B cell (primary cell): ENCODE results near the gene BTN2A1. TPM values are rescaled to one million over a fixed set of nuclear protein-coding genes. Genes with fewer than 3 reads are reported as not detected.

Experiments
- ATAC-seq: fragments of 200-7000 bp; cut with Tn5 transposase; one replicate; pipeline ENCODE4 v1.10.0; 2021; ENCODE audit warnings: low read depth, mild to moderate bottlenecking, moderate number of reproducible peaks, moderate library complexity
- CTCF ChIA-PET: fragments of 350-600 bp; sonication (Branson Sonifier 250); formaldehyde crosslinking; loops from one replicate; lab custom pipeline; 2021; ENCODE audit warnings: antibody characterized with exemption, inconsistent platforms; lab: Charles Lee
- POLR2A ChIA-PET: fragments of 350-600 bp; sonication (Branson Sonifier 250); formaldehyde crosslinking; loops from one replicate; lab custom pipeline; 2021; ENCODE audit warnings: antibody characterized with exemption; lab: Charles Lee
- DNase-seq: peaks from one replicate; pipeline ENCODE4 v3.0.0; 2013
- H2AFZ ChIP-seq: 2 replicates; pipeline ENCODE4 v1.6.1; 2012; ENCODE audit warnings: mild to moderate bottlenecking, low read depth, low read length; ENCODE audit not compliant: insufficient read depth, poor library complexity, severe bottlenecking
- H3K27ac ChIP-seq, 2 donors: 1 replicate in 1 of 2; 2 replicates in 1 of 2; pipeline ENCODE4 v1.5.1; 2012 to 2013; ENCODE audit warnings: low read length in 2 of 2, mild to moderate bottlenecking in 2 of 2, moderate library complexity in 1 of 2
- H3K27me3 ChIP-seq, 4 experiments: fragments of 200-600 bp in 1 of 4; sonication (generic) in 1 of 4; replicated peaks in 1 of 4; 1 replicate in 2 of 4; 2 replicates in 2 of 4; pipeline versions ENCODE4 v1.6.1 to v1.7.0; 2013 to 2016; ENCODE audit warnings: low read length in 3 of 4, mild to moderate bottlenecking in 2 of 4, mixed read lengths in 1 of 4, moderate library complexity in 1 of 4; ENCODE audit not compliant: insufficient read depth in 4 of 4, control insufficient read depth in 3 of 4; ENCODE audit errors: control extremely low read depth in 1 of 4
- H3K36me3 ChIP-seq, 2 experiments: replicated peaks in 1 of 2; 1 replicate in 1 of 2; 2 replicates in 1 of 2; pipeline versions ENCODE4 v1.6.1 to v1.7.1; 2013; ENCODE audit warnings: low read length in 1 of 2; ENCODE audit not compliant: insufficient read depth in 2 of 2, control insufficient read depth in 1 of 2; ENCODE audit errors: control extremely low read depth in 1 of 2, extremely low read depth in 1 of 2
- H3K4me1 ChIP-seq, 2 donors: fragments of 200-600 bp in 1 of 2; sonication (generic) in 1 of 2; 1 replicate in 1 of 2; 2 replicates in 1 of 2; pipeline versions ENCODE4 v1.5.1 to v1.6.1; 2013 to 2017; ENCODE audit warnings: low read length in 2 of 2; ENCODE audit not compliant: control insufficient read depth in 2 of 2, insufficient read depth in 2 of 2
- H3K4me2 ChIP-seq: replicated peaks from 2 replicates; pipeline ENCODE3; 2012; ENCODE audit warnings: mild to moderate bottlenecking, low read depth, low read length; ENCODE audit not compliant: poor library complexity, severe bottlenecking
- H3K4me3 ChIP-seq, 5 experiments: fragments of 200-600 bp in 1 of 5; sonication (generic) in 1 of 5; 1 replicate in 3 of 5; 2 replicates in 2 of 5; pipeline versions ENCODE4 v1.5.1 to v1.7.0; 2011 to 2016; ENCODE audit warnings: low read length in 4 of 5, mild to moderate bottlenecking in 4 of 5, low read depth in 2 of 5, control low read depth in 1 of 5, moderate library complexity in 1 of 5; ENCODE audit not compliant: insufficient read depth in 1 of 5; ENCODE audit errors: control extremely low read depth in 1 of 5, extremely low read depth in 1 of 5
- H3K79me2 ChIP-seq: fragments of 200-600 bp; sonication (generic); one replicate; pipeline ENCODE4 v1.6.0; 2016; ENCODE audit warnings: low read length; ENCODE audit not compliant: control insufficient read depth, insufficient read depth
- H3K9ac ChIP-seq: fragments of 200-600 bp; sonication (generic); 2 replicates; pipeline ENCODE4 v1.6.1; 2017; ENCODE audit warnings: mild to moderate bottlenecking, low read length, moderate library complexity
- H3K9me3 ChIP-seq, 3 donors: one replicate each; pipeline versions ENCODE4 v1.6.1 to v1.7.1; 2013; ENCODE audit warnings: low read length in 2 of 3; ENCODE audit not compliant: control insufficient read depth in 2 of 3, insufficient read depth in 1 of 3; ENCODE audit errors: control extremely low read depth in 1 of 3
- H4K20me1 ChIP-seq: 2 replicates; pipeline ENCODE4 v1.6.0; 2012; ENCODE audit warnings: mild to moderate bottlenecking, low read length; ENCODE audit not compliant: insufficient read depth, control insufficient read depth, poor library complexity, severe bottlenecking
- H3K27ac Mint-ChIP-seq: one replicate; pipeline ENCODE4 v1.8.0; 2021; ENCODE audit warnings: mixed read lengths
- H3K27me3 Mint-ChIP-seq: one replicate; pipeline ENCODE4 v1.8.0; 2021; ENCODE audit warnings: mixed read lengths
- H3K4me1 Mint-ChIP-seq: one replicate; pipeline ENCODE4 v1.8.0; 2021; ENCODE audit warnings: mixed read lengths
- H3K4me3 Mint-ChIP-seq: one replicate; pipeline ENCODE4 v1.8.0; 2021; ENCODE audit warnings: mixed read lengths
- H3K9me3 Mint-ChIP-seq: one replicate; pipeline ENCODE4 v1.8.0; 2022; ENCODE audit warnings: mixed read lengths; ENCODE audit not compliant: insufficient read depth
- EZH2 ChIP-seq: IDR thresholded peaks from 2 replicates; pipeline ENCODE4 v1.6.1; 2012; ENCODE audit warnings: borderline replicate concordance, low read depth, mild to moderate bottlenecking, moderate library complexity, low read length; ENCODE audit not compliant: insufficient read depth, poor library complexity, severe bottlenecking
- WGBS: methylation state at CpG from one replicate; pipeline ENCODE4 v1.1.5; 2013; ENCODE audit warnings: missing lambda C conversion rate; ENCODE audit not compliant: insufficient coverage; 5-methylcytosine and 5-hydroxymethylcytosine counted together
- intact Hi-C: fragments of 100-400 bp; cut with micrococcal nuclease; formaldehyde crosslinking; loops from one replicate; pipeline ENCODE4 v1.10.0; 2022
- polyA plus RNA-seq: library from polyadenylated mRNA; depleted of rRNA; stranded (reverse); fragments of >200 nt; gene quantifications from 2 replicates; pipeline ENCODE4 v1.2.3, GENCODE V29; 2012
- total RNA-seq, 2 donors: library from RNA; stranded (reverse); fragments of 120-200 nt in 1 of 2; gene quantifications; 1 replicate in 1 of 2; 2 replicates in 1 of 2; pipeline versions ENCODE4 v1.2.3 to v1.2.4, GENCODE V29; 2013 to 2022
- TF ChIP-seq, protein P1 (sequence below): fragments of 200-600 bp; IDR thresholded peaks from one replicate; pipeline ENCODE4 v1.8.0; 2022; ENCODE audit warnings: antibody characterized with exemption, mild to moderate bottlenecking

The BTN2A1 gene
- total and polyA plus RNA-seq, 2 donors (not counting 1 experiment from before 2014, with no cell fraction given): 55.1 to 69.6 TPM

DNA sequence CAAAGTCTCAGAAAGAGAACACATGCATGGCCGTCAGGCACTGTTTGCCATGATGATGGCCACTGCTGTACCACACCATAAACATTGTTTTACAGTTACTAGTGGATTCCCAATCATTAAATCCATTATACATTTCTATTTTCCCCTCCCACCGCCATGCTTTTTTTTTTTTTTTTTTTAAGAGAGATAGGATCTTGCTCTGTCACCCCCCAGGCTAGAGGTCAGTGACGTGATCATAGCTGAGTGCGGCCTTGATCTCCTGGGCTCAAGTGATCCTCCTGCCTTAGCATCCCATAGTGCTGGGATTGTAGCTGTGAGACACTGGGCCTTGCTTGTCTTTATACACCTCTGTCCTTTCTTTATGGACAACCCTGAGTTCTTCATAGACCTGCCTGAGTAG, 21.7 kb upstream of the BTN2A1 start:
- no peak for TF ChIP-seq EZH2
- TF ChIP-seq, protein P1, sequence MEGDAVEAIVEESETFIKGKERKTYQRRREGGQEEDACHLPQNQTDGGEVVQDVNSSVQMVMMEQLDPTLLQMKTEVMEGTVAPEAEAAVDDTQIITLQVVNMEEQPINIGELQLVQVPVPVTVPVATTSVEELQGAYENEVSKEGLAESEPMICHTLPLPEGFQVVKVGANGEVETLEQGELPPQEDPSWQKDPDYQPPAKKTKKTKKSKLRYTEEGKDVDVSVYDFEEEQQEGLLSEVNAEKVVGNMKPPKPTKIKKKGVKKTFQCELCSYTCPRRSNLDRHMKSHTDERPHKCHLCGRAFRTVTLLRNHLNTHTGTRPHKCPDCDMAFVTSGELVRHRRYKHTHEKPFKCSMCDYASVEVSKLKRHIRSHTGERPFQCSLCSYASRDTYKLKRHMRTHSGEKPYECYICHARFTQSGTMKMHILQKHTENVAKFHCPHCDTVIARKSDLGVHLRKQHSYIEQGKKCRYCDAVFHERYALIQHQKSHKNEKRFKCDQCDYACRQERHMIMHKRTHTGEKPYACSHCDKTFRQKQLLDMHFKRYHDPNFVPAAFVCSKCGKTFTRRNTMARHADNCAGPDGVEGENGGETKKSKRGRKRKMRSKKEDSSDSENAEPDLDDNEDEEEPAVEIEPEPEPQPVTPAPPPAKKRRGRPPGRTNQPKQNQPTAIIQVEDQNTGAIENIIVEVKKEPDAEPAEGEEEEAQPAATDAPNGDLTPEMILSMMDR: no peak
- Mint-ChIP-seq H3K27me3 (no peaks in the 10 kb centered on the region), H3K27ac (no peak overlapping the region), H3K9me3 (peaks cover 8% of the 10 kb centered on the region), H3K4me1 (peaks cover 14% of the 10 kb centered on the region), H3K4me3 (no peak overlapping the region)
- Histone ChIP-seq H3K9ac (no peak overlapping the region), H3K4me3 (no peak overlapping the region), H3K79me2 (peaks cover 8% of the 10 kb centered on the region), H3K36me3 (no peaks in the 10 kb centered on the region), H3K4me2 (no peak overlapping the region), H3K4me1 (peaks cover 8 to 10% of the 10 kb centered on the region in 2 donors), H3K9me3 (peaks cover 0 to 5% (median 4%) of the 10 kb centered on the region in 3 donors), H2AFZ (no peak overlapping the region), H3K27me3 (no peaks in the 10 kb centered on the region), H3K27ac (no peak overlapping the region), H4K20me1 (no peaks in the 10 kb centered on the region)
- intact Hi-C loops: no loop called here
- ATAC-seq: no peak
- ChIA-PET CTCF (interaction anchor here (0.9 to 1.2 kb wide), 2 partner anchors 10 to 16 kb away, joined by 3 to 4 read pairs; no protein-coding TSS in a partner anchor), POLR2A (no interaction called here)
- WGBS: 100% methylated on average over 3 of the region's 4 CpGs
- DNase-seq: no peak

DNA sequence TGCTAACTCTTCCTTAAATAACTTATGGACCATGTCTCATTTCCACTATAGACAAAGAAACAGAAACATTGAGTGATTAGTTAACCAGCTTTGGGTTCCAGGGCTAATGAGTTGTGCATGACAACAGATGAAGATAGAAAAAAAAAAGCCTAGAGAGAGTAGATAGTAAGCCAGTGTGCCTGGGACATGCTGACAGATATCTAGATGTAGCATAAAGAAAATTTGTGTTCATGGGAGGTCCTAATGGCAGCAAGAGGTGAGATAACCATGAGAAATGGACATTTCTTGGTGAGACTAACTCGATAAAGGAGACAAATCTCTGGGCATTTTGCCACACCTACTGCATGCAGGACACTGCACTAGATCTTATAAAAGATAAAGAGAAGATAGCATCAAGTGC, 20.2 kb upstream of the BTN2A1 start:
- Histone ChIP-seq H3K9me3 (peaks cover 0 to 5% (median 4%) of the 10 kb centered on the region in 3 donors), H3K4me2 (no peak overlapping the region), H3K79me2 (peaks cover 22% of the 10 kb centered on the region), H4K20me1 (no peaks in the 10 kb centered on the region), H3K4me1 (peaks cover 19 to 25% of the 10 kb centered on the region in 2 donors), H3K27ac (no peak overlapping the region), H3K27me3 (no peaks in the 10 kb centered on the region), H3K36me3 (no peaks in the 10 kb centered on the region), H2AFZ (no peak overlapping the region), H3K4me3 (no peak overlapping the region), H3K9ac (no peak overlapping the region)
- ChIA-PET POLR2A (no interaction called here), CTCF (no interaction called here)
- ATAC-seq: no peak
- Mint-ChIP-seq H3K9me3 (peaks cover 8% of the 10 kb centered on the region), H3K27me3 (no peaks in the 10 kb centered on the region), H3K4me3 (no peak overlapping the region), H3K4me1 (peaks cover 24% of the 10 kb centered on the region), H3K27ac (no peak overlapping the region)
- intact Hi-C loops: no loop called here
- no peak for DNase-seq
- TF ChIP-seq EZH2: no peak
- TF ChIP-seq, protein P1: no peak
- no CpG with 5 or more reads among the region's 1 CpG for WGBS
